ENCODE measurements around the gene URI1. TPM values are rescaled to one million over a fixed set of nuclear protein-coding genes. Genes with fewer than 3 reads are reported as not detected.

Gene URI1
- polyA plus RNA-seq, 1 of the 3 experiments (the other 2 are of a cell fraction), result 32.4 TPM

DNA sequence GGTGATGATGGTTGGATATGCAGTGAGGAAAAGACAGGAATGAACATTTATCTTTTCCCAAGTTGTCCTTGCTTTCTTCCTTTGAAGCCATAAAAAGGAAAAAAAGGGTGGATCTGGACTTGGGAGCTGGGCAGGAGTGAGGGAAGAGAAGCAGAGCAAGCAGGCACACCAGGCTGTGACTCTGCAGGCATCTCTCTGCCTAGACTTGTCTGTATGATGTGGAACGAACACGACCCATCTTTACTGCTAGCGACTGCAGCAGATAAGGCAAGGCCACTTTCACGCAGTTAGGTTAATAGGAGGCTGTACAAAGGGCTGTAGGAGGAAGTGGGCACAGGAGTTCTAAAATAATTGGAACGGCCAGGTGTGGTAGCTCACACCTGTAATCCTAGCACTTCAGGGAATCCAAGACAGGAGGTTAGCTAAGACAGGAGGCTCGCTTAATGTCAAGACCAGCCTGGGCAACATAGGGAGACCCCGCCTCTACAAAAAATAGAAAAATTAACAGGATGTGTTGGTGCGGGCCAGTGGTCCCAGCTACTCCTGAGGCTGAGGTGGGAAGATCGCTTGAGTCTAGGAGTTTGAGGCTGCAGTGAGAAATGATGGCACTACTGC, 961 bp upstream of the URI1 start:
- TF ChIP-seq TAF1 (IDR thresholded peaks at IDR 0.05; ENCODE audit: borderline replicate concordance, low read depth, low read length) (no peak), MXI1 (IDR thresholded peaks at IDR 0.05; ENCODE audit: low read depth, low read length) (no peak), MEF2A (IDR thresholded peaks at IDR 0.05; ENCODE audit: borderline replicate concordance, low read depth) (no peak), EP300 (IDR thresholded peaks at IDR 0.05; ENCODE audit: borderline replicate concordance in 1 of 2, low read depth in 1 of 2, low read length in 1 of 2) (no peak), TCF12 (IDR thresholded peaks at IDR 0.05) (no peak), FOSL2 (IDR thresholded peaks at IDR 0.05; ENCODE audit: borderline replicate concordance, low read depth) (no peak), ELF1 (IDR thresholded peaks at IDR 0.05) (no peak), RXRA (IDR thresholded peaks at IDR 0.05; ENCODE audit: borderline replicate concordance, low read depth) (no peak), RFX5 (IDR thresholded peaks at IDR 0.05; ENCODE audit: low read length) (no peak), RCOR1 (IDR thresholded peaks at IDR 0.05; ENCODE audit: low read length) (no peak), POLR2AphosphoS5 (IDR thresholded peaks at IDR 0.05; ENCODE audit: low read depth, low read length) (no peak), NRF1 (IDR thresholded peaks at IDR 0.05; ENCODE audit: low read depth, low read length) (no peak)
- TF ChIP-seq, protein P1, sequence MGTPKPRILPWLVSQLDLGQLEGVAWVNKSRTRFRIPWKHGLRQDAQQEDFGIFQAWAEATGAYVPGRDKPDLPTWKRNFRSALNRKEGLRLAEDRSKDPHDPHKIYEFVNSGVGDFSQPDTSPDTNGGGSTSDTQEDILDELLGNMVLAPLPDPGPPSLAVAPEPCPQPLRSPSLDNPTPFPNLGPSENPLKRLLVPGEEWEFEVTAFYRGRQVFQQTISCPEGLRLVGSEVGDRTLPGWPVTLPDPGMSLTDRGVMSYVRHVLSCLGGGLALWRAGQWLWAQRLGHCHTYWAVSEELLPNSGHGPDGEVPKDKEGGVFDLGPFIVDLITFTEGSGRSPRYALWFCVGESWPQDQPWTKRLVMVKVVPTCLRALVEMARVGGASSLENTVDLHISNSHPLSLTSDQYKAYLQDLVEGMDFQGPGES (IDR thresholded peaks at IDR 0.05; ENCODE audit: low read depth, low read length), result no peak
- TF ChIP-seq, protein P2, sequence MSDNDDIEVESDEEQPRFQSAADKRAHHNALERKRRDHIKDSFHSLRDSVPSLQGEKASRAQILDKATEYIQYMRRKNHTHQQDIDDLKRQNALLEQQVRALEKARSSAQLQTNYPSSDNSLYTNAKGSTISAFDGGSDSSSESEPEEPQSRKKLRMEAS (IDR thresholded peaks at IDR 0.05; ENCODE audit: low read depth), result no peak
- TF ChIP-seq, protein P3, sequence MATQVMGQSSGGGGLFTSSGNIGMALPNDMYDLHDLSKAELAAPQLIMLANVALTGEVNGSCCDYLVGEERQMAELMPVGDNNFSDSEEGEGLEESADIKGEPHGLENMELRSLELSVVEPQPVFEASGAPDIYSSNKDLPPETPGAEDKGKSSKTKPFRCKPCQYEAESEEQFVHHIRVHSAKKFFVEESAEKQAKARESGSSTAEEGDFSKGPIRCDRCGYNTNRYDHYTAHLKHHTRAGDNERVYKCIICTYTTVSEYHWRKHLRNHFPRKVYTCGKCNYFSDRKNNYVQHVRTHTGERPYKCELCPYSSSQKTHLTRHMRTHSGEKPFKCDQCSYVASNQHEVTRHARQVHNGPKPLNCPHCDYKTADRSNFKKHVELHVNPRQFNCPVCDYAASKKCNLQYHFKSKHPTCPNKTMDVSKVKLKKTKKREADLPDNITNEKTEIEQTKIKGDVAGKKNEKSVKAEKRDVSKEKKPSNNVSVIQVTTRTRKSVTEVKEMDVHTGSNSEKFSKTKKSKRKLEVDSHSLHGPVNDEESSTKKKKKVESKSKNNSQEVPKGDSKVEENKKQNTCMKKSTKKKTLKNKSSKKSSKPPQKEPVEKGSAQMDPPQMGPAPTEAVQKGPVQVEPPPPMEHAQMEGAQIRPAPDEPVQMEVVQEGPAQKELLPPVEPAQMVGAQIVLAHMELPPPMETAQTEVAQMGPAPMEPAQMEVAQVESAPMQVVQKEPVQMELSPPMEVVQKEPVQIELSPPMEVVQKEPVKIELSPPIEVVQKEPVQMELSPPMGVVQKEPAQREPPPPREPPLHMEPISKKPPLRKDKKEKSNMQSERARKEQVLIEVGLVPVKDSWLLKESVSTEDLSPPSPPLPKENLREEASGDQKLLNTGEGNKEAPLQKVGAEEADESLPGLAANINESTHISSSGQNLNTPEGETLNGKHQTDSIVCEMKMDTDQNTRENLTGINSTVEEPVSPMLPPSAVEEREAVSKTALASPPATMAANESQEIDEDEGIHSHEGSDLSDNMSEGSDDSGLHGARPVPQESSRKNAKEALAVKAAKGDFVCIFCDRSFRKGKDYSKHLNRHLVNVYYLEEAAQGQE (IDR thresholded peaks at IDR 0.05; ENCODE audit: low read depth, low read length), result no peak
- DNase-seq, result no peak
- Histone ChIP-seq H3K27ac (ENCODE audit: low read depth in 2 of 2, low read length in 1 of 2) (no peak overlapping the region), H3F3A (replicated peaks; ENCODE audit: insufficient read depth) (peaks cover 8% of the 10 kb centered on the region), H3K9ac (no peak overlapping the region), H3K4me2 (no peak overlapping the region; the same call in 1 of the 2 replicates), H3K36me3 (replicated peaks in 1 of 2; ENCODE audit: control insufficient read depth in 1 of 2, insufficient read depth in 2 of 2, low read length in 1 of 2) (no peaks in the 10 kb centered on the region), H3K79me2 (ENCODE audit: insufficient read depth) (peaks cover 36% of the 10 kb centered on the region), H2AFZ (ENCODE audit: low read depth) (0 out of 2 replicates have a peak overlapping the region, but pooled peaks have one; percentile 96), H3K9me3 (no peaks in the 10 kb centered on the region), H3K27me3 (ENCODE audit: insufficient read depth) (no peaks in the 10 kb centered on the region), H3K4me1 (ENCODE audit: control insufficient read depth in 1 of 2, insufficient read depth in 2 of 2, low read depth in 1 of 2, low read length in 1 of 2) (peaks cover 4 to 6% of the 10 kb centered on the region in 2 experiments; a peak in 3 of 4 replicates), H4K20me1 (ENCODE audit: insufficient read depth) (peaks cover 27% of the 10 kb centered on the region), H3K4me3 (ENCODE audit: low read depth in 2 of 2, low read length in 1 of 2) (no peak overlapping the region), H3K9me2 (no peaks in the 10 kb centered on the region)
- 91% methylated on average over 9 of the region's 9 CpGs for WGBS (ENCODE audit: low lambda C conversion rate)
- ChIA-PET CTCF (interaction anchor here (0.6 to 1.8 kb wide), 8 partner anchors 9 to 83 kb away, joined by 3 to 8 read pairs (median 3); no protein-coding TSS in a partner anchor), POLR2A (interaction anchor here (1.1 kb wide), 1 partner anchor 26 kb away, joined by 4 read pairs; no protein-coding TSS in a partner anchor)

Data from SK-N-SH (cell line).